ENCODE results near the gene TRIP12. TPM values are rescaled to one million over a fixed set of nuclear protein-coding genes. Genes with fewer than 3 reads are reported as not detected.

The TRIP12 gene
- polyA plus RNA-seq, 2 of the 4 experiments (the other 2 are of a cell fraction): 103 to 151 TPM

DNA sequence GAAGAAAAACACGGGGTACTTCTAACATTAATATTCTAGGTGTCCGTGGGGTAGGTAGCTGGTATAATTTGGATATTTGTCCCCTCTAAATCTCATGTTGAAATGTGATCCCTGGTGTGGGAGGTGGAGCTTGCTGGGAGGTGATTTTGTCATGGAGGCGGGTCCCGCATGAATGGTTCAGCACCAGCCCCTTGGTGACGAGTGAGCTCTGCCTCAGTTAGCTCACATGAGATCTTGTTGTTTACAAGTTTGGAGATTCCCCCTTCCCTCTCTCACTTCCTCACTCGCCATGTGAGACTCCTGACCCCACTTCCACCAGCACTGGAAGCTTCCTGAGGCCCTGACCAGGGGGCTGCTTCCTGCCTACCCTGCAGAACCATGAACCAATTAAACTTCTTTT lies 172.0 kb downstream of the TRIP12 start:
- Histone ChIP-seq H3K9me3 (no peaks in the 10 kb centered on the region), H3K4me3 (no peak overlapping the region), H3K4me2 (no peak overlapping the region), H3K27ac (no peak overlapping the region), H3K4me1 (no peaks in the 10 kb centered on the region)
- DNase-seq (ENCODE audit: low read depth in 1 of 2, low spot score in 1 of 2) (no peak), ATAC-seq (no peak), FAIRE-seq (no peak)
- ChIA-PET CTCF (interaction anchor here (2.2 kb wide), 1 partner anchor 9 kb away, joined by 7 read pairs; no protein-coding TSS in a partner anchor), POLR2A (no interaction called here)
- 86% methylated on average over 6 of the region's 6 CpGs for WGBS (ENCODE audit: missing lambda C conversion rate)
- TF ChIP-seq, protein P1, sequence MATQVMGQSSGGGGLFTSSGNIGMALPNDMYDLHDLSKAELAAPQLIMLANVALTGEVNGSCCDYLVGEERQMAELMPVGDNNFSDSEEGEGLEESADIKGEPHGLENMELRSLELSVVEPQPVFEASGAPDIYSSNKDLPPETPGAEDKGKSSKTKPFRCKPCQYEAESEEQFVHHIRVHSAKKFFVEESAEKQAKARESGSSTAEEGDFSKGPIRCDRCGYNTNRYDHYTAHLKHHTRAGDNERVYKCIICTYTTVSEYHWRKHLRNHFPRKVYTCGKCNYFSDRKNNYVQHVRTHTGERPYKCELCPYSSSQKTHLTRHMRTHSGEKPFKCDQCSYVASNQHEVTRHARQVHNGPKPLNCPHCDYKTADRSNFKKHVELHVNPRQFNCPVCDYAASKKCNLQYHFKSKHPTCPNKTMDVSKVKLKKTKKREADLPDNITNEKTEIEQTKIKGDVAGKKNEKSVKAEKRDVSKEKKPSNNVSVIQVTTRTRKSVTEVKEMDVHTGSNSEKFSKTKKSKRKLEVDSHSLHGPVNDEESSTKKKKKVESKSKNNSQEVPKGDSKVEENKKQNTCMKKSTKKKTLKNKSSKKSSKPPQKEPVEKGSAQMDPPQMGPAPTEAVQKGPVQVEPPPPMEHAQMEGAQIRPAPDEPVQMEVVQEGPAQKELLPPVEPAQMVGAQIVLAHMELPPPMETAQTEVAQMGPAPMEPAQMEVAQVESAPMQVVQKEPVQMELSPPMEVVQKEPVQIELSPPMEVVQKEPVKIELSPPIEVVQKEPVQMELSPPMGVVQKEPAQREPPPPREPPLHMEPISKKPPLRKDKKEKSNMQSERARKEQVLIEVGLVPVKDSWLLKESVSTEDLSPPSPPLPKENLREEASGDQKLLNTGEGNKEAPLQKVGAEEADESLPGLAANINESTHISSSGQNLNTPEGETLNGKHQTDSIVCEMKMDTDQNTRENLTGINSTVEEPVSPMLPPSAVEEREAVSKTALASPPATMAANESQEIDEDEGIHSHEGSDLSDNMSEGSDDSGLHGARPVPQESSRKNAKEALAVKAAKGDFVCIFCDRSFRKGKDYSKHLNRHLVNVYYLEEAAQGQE (IDR thresholded peaks at IDR 0.05): no peak
- TF ChIP-seq KDM5A (IDR thresholded peaks at IDR 0.05) (no peak), TP53 (CRISPR knock-in tag; IDR thresholded peaks at IDR 0.05) (no peak), RAD21 (conservative IDR thresholded peaks at IDR 0.05 in 1 of 2, IDR thresholded peaks at IDR 0.05 in 1 of 2) (no peak), GATA3 (IDR thresholded peaks at IDR 0.05; ENCODE audit: borderline replicate concordance) (no peak), BCL3 (IDR thresholded peaks at IDR 0.05) (no peak), HOXB13 (CRISPR knock-in tag; IDR thresholded peaks at IDR 0.05; ENCODE audit: low read depth) (no peak), TFCP2L1 (CRISPR knock-in tag; IDR thresholded peaks at IDR 0.05) (no peak), ATOH8 (CRISPR knock-in tag; IDR thresholded peaks at IDR 0.05; ENCODE audit: low read depth) (no peak), ZFP36 (IDR thresholded peaks at IDR 0.05; ENCODE audit: borderline replicate concordance, partially characterized antibody) (no peak), FOXS1 (CRISPR knock-in tag; IDR thresholded peaks at IDR 0.05) (no peak), HDAC2 (IDR thresholded peaks at IDR 0.05) (no peak), PHF8 (IDR thresholded peaks at IDR 0.05; ENCODE audit: borderline replicate concordance, low read depth) (no peak), NR3C1 (IDR thresholded peaks at IDR 0.05) (no peak), NPAS2 (CRISPR knock-in tag; IDR thresholded peaks at IDR 0.05; ENCODE audit: borderline replicate concordance) (no peak), EHF (CRISPR knock-in tag; IDR thresholded peaks at IDR 0.05) (no peak), FOSL2 (IDR thresholded peaks at IDR 0.05) (no peak), FOSL2 (CRISPR knock-in tag; IDR thresholded peaks at IDR 0.05) (no peak)
- TF ChIP-seq, protein P2, sequence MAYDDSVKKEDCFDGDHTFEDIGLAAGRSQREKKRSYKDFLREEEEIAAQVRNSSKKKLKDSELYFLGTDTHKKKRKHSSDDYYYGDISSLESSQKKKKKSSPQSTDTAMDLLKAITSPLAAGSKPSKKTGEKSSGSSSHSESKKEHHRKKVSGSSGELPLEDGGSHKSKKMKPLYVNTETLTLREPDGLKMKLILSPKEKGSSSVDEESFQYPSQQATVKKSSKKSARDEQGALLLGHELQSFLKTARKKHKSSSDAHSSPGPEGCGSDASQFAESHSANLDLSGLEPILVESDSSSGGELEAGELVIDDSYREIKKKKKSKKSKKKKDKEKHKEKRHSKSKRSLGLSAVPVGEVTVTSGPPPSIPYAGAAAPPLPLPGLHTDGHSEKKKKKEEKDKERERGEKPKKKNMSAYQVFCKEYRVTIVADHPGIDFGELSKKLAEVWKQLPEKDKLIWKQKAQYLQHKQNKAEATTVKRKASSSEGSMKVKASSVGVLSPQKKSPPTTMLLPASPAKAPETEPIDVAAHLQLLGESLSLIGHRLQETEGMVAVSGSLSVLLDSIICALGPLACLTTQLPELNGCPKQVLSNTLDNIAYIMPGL (CRISPR knock-in tag; IDR thresholded peaks at IDR 0.05; ENCODE audit: borderline replicate concordance): no peak
- TF ChIP-seq, protein P3, sequence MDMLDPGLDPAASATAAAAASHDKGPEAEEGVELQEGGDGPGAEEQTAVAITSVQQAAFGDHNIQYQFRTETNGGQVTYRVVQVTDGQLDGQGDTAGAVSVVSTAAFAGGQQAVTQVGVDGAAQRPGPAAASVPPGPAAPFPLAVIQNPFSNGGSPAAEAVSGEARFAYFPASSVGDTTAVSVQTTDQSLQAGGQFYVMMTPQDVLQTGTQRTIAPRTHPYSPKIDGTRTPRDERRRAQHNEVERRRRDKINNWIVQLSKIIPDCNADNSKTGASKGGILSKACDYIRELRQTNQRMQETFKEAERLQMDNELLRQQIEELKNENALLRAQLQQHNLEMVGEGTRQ (IDR thresholded peaks at IDR 0.05): no peak
- TF ChIP-seq, protein P4, sequence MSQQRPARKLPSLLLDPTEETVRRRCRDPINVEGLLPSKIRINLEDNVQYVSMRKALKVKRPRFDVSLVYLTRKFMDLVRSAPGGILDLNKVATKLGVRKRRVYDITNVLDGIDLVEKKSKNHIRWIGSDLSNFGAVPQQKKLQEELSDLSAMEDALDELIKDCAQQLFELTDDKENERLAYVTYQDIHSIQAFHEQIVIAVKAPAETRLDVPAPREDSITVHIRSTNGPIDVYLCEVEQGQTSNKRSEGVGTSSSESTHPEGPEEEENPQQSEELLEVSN (IDR thresholded peaks at IDR 0.05; ENCODE audit: borderline replicate concordance, low read depth): no peak
